ENCODE measurements around the gene RNGTT.
"Not testable (repeated sequence)": the region's sequence is repeated elsewhere in the genome, so short reads cannot be mapped to it uniquely, and the experiment has no call there.

RNGTT gene

DNA sequence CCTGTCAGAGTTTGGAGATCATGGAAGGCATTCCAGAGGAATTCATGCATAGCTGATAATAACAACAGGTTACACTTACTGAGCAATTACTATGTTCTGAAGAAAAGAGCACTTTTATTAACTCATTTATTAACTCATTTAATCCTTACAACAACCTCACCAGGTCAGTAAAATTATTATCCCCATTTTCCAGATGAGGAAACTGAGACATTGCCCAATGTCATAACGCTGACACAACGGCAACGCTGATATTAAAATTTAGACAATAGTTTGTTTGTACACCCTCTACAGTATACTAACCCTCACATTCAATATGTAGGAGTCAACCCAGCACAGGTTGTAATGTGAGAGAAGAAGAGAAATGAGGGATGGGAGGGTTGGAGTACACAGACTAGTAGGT lies 105.0 kb downstream of the RNGTT start:
- DNase-seq = no peak

DNA sequence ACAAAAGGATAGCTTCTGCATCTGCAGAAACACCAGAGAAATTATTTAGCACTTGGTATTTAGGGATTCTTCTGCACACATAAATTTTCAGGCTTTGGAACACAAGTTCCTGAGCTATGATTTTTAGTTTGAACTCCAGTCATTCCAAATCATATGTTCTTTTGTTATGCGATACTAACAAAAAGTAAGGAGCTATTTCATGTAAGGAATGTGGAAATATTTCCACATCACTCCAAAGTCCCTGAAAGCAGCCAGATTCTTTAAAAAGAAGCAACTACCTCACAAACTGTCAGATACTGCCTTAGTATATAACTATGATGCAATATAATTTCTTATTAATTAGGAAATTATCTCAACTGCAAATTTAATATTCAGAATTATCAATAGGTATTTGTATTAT lies 106.9 kb downstream of the RNGTT start:
- DNase-seq = no peak

DNA sequence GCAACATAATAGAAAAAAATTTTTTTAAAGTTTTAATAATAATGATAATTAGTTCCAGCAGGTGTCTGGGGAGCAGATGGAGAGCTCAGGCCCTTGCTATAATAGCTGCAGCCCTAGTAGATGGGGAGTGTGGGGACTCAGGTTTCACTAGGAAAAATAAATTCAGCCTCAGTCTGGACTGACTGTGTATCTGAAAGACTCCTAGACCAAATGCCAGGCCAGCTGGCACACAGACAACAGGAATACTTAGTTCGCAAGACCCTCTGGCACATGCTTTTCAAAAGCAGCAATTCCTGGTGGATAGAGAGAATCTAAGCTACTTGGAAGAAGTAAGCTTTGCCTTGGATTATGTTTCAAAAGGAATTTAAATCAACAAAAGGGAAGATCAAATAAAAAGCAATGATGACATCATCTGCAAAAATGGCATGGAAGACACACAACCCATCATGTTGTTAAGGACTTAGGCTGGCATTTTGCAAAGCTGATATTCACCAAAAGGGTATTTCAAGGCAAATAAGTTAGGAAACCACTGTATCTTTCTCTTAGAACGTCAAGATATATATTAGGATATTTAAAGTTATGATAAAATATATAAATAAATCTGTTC lies 107.8 kb downstream of the RNGTT start:
- no peak for DNase-seq

DNA sequence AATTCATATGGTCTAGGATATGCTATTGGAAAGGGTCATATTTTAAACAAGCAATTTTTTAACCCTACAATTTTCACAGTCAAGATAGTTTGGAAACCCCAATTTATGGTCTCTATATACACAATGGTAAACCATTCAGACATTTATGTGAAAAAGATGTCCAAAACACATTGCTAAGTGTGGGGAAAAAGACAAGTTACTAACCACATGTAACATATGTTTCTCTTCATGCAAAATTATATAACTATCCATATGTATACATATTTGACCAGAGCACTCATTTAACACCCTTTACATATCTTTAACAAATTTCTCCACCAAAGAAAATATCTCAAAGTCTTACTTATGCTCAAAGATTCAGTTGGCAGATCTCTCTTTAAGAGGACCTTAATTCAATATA lies 110.6 kb downstream of the RNGTT start:
- DNase-seq = no peak

DNA sequence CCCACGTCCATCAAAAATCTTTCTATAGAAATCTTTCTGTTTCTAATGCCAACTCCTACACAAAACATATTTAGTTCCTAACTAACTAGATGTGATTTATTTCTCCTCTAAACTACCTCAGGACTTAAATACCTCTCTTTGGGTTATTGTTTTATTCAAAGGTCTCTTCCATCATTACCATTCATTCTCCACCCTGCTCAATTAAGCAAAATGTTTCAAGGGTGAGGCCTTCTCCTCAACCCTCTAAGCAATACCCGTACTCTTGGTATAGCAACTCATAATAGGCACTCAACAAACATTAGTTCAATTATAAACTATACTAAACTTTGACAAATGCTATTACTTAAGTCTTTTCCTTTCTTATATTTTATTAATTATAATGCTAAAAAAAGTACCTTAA lies 111.4 kb downstream of the RNGTT start:
- DNase-seq = no peak

DNA sequence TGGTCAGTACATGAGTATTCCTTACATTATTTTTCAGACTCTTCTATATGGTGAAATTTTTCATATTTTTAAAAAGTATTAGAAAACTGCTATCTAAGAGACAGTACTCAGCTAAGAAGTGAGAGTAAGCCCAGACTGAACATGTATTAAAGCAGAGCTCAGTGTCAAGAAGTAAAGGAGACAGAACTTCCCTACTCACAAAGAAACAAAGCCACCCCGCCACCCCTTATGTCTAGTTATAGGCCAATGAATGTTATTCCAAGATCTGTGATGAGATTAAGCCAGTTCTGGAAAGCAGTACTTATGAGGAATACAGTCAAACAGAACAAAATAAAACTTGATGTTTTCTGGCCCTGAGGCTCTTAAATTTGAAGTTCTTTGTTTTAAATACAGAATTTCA lies 114.5 kb downstream of the RNGTT start:
- no peak for DNase-seq

DNA sequence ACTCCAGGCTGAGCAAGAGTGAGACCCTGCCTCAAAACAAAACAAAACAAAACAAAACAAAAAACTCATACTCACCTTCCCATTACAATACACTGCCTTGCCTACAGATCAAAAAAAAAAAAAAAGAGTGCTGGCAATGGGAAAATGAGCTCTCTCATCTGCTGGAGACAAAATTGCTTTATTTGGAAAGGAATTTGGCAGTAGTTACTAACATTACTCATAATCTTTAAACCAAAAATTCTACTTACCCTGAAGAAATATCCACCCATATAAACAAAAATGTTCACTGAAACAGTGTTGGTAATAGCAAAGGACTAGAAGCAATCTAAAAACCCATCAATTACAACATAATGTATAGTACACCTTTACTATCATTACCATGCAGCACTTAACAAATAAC lies 120.4 kb downstream of the RNGTT start:
- DNase-seq = no peak

DNA sequence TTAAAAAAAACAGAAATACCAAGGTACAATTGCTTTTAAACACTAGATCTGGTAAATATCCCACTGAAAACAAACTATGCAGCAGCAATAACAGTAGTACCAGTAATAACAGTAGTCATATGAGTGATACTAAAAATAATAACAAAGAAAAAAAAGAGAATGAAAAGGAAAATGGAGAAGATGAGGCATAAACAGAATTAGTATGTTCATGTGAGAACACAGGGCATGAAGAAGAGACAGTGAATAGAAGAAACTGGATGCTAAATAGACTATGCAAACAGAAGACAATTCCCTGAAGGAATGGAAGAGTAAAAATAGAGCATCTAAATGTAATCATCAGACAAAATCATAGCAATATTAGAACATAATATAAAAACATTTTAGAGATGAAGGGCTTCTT lies 121.1 kb downstream of the RNGTT start:
- DNase-seq = no peak

DNA sequence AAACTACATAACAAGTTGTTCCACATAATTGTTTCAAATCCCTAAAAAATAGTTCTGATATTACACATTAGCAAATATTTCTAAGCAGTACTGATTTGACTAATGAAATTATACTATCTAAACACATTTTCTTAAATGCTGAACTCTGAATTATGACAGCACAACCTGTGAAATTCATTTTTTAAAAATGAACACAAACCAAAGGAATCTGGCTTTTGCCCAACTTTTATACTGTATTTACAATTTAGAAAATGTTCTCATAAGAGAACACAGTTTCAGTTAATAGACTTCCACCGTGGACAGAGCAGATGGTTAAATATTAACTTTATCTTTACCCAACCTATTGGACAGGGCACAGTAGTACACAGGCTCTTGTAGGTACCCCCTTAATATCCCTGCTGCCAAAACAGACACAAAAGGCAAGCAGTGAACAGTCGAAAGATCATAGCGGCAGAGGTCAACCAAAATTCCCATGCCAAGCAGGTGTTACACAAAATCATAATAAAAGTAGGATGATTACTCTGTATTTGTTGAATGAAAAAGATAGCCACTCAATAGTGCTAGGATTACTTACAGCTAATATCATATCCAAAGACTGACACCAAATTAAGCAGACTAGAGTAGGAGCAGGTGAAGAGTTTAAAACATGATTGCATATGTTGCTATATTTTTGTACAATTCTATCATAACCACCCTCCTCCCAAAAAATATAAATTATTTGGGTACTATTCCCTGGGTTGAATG lies 122.5 kb downstream of the RNGTT start:
- no peak for DNase-seq

DNA sequence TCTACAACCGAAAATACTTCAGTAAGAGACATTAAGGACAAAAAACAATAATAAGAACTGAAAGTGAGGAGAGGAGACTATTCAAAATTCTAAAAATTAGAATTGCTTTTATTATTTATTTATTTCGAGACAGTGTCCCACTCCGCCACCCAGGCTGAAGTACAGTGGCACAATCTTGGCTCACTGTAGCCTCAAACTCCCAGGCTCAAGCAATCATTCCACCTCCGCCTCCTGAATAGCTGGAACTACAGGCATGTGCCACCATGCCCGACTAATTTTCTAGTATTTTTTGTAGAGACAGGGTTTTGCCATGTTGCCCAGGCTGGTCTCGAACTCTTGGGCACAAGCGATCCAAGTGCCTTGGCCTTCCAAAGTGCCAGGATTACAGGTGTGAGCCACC lies 123.1 kb downstream of the RNGTT start:
- no peak for DNase-seq

DNA sequence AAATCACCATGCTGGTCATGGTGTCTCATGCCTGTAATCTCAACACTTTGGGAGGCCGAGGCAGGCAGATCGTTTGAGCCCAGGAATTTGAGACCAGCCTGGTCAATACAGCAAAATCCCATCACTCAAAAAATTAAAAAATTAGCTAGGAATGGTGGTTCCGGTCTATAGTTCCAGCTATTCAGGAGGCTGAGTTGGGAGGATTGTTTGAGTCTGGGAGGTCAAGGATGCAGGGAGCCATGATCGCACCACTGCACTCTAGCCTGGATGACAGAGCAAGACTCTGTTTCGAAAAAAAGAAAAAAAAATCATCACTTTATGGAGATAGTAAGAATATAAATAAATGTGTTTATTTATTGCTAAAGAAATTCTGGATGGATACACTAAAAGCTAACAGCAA lies 124.1 kb downstream of the RNGTT start:
- no peak for DNase-seq

DNA sequence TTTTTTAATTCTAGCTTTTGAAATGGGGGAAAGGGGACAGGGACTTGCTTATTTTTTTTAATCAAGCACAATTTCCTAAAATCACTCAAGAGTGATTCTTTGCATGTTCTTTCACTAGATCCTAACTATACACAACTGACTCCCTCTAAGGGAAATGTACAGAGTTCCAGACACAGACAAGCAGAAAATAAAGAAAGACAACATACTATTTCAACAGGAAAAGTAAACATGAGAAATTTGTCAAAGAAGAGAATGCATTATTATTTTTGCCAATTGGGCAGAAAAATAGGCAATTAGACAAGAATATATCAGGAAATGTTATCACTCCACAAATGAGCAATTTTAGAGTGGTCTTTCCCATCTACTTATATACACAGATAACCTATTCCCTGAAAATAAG lies 128.2 kb downstream of the RNGTT start:
- no peak for DNase-seq

DNA sequence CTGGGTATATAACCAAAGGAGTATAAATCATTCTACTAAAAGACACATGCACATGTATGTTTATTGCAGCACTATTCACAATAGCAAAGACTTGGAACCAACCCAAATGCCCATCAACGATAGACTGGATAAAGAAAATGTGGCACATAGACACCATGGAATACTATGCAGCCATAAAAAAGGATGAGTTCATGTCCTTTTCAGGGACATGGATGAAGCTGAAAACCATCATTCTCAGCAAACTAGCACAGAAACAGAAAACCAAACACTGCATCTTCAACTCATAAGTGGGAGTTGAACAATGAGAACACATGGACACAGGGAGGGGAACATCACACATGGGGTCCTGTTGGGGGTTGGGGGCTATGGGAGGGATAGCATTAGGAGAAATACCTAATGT lies 130.3 kb downstream of the RNGTT start:
- not testable (repeated sequence) for DNase-seq

DNA sequence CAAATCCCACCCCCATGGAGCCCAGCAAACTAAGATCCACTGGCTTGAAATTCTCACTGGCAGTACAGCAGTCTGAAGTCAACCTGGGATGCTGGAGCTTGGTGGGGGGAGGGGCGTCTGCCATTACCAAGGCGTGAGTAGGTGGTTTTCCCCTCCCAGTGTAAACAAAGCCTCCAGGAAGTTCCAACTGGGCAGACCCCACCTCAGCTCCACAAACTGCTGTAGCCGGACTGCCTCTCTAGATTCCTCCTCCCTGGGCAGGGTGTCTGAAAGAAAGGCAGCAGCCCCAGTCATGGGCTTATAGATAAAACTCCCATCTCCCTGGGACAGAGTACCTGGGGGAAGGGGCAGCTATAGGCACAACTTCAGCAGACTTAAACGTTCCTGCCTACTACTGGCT lies 135.8 kb downstream of the RNGTT start:
- not testable (repeated sequence) for DNase-seq

DNA sequence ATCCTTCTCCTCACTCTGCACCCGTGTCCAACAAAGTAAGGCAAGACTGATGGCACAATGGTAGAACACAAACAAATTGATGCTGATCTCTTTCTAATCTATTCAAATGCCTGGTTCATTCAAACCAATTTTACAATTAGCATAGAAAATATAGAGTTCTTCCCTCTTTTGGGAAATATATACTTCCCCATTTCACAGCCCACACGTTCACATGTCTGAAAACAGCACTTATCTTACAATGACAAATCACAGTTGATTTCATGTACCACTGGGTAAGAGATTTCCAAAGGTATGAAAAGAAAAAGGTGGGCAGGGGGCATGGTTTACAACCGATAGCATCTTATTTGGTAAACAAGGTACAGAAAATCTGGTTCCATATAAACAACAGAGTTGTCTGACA lies 137.6 kb downstream of the RNGTT start:
- DNase-seq = no peak

DNA sequence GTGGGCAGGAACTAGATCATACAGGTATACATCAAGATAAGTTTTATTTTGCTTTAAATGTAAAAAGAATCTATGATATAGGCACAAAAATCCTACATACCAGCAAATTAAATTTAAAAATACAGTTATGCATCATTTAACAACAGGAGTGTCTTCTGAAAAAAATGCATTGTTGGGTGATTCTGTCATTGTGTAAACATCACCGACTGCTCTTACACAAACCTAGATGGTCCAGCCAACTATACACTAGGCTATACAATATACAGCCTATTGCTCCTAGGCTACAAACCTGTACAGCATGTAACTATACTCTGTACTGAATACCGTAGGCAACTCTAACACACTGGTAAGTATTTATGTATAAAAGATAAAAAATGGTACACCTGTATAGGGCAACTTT lies 139.4 kb downstream of the RNGTT start:
- DNase-seq = no peak

DNA sequence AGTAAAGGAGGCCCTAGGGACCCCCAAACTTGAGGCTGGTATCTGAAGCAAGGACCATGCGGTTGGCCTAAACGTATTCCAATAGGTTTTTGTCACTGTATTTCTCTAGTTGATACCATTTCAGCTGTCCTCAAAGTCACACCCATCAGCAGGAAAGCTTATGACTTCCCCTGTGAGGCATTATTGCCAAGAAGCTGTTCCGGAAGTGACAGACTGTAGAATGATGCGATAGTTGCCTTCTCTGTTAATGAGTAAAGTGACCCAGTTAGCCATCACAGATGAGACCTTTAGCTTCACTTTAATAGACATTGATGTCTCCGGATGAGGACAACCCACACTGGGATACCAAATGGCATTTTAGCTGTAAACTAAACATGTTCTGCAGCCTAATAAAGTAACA lies 147.9 kb downstream of the RNGTT start:
- no peak for DNase-seq

DNA sequence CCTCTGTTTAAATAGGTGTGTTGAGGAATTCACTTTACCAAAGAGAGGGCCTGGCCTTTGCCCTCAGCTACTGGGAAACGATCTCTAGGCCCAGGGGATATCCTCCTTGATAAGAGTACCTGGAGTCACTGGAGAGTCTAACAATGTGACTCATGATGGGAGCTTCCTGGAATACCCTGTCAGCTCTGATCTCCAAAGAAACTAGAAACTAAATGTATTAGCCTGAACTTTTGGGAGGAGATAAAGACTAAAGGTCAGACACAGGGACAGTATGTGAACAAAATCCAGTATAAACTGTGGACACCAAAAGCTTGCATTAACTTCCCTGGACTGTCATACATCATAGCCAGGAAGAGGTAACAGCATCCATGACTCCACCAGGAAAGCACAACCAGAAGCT lies 148.5 kb downstream of the RNGTT start:
- DNase-seq = no peak

DNA sequence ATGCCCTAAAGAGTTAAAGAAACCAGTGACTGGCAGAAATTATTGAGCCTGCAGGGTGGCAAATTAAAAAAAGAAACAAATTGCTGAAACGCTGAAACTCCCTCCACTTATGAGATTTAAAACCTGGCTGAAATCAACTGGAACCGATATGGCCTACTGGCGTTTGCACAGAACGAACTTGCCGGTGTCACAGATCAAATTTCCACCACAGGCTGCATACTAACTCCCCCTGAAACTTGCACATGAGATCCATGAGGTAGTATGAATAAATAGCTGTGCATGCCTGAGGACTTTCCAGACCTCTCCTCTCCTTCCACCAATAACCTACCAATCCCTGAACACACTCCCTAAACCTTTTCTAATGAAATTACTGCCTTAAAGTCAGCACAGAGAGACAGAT lies 150.4 kb downstream of the RNGTT start:
- no peak for DNase-seq

DNA sequence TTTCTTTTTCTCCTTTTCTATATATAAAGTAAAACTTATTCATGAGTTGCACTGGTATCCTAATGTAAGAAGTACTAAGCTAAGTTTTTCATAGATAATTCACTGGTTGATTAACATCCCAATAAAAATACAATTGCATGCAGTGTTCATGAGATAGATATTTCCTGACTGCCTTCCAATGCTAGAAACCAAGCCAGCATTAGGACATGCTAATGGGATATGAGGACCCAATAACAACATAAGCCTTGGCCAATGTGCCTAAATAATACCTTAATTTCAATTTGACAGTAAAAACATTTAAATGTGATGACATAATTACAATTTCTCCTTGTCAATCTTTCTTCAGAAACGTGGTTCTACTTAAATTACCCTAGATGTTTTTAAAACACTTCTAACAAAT lies 152.7 kb downstream of the RNGTT start:
- DNase-seq = no peak

DNA sequence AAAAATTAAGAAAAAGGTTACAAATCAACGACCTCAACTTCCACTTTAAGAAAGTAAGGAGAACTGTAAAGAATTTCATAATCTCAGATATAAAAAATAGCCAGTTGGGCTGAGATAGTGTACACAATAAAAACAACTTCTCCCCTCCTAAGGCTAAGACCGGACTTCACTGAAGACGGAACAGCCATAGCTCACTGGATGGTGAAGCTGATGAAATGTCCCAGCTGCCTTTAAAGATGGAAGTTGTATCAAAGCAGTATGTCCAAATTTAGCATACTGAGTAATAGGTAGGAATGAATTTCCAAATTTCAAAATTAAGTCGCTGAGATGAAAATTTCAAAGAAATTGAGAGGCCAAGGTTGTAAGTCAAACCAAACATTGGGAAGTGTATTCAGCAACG lies 153.3 kb downstream of the RNGTT start:
- no peak for DNase-seq

DNA sequence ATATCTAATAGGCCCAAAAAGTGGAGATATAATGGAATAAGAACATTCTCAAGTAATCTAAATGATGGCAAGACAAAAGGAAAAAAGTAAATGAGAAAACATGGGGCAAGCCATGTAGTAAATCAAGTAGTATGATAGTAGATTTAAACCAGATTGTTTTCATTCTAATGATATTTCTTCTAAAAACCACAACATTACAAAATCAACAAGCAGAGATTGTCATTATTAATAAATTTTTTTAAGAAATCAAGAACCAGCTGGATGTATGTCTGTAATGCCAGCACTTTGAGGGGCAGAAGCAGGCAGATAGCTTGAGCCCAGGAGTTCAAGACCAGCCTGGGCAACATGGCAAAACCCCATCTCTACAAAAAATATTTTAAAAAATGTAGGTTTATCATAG lies 155.0 kb downstream of the RNGTT start:
- no peak for DNase-seq

DNA sequence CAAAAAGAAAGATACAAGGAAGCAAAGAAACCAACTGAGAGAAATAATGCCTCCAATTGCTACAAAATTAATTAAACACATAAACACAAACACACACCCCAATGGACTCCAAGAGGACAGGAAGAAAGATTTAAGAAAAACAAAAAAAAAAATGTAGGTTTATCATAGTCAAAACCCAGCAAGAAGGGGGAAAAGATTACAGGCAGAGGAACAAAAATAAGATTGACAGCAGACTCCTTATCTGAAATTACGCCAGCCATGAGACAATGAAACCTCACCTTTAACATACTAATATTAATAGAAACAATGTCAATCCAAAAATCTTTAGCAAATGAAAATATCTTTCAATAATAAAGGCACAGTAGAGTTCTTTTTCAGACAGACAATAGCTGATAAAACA lies 155.8 kb downstream of the RNGTT start:
- DNase-seq = no peak

DNA sequence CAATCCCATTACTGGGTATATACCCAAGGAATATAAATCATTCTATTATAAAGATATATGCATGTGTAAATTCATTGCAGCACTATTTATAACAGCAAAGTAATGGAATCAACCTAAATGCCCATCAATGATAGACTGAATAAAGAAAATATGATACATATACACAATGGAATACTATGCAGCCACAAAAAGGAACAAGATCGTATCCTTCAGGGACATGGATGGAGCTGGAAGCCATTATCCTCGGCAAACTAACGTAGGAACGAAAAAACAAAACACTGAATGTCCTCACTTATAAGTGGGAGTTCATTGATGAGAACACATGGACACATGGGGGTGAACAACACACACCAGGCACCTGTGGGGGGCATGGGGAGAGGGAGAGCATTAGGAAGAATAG lies 156.7 kb downstream of the RNGTT start:
- no peak for DNase-seq

DNA sequence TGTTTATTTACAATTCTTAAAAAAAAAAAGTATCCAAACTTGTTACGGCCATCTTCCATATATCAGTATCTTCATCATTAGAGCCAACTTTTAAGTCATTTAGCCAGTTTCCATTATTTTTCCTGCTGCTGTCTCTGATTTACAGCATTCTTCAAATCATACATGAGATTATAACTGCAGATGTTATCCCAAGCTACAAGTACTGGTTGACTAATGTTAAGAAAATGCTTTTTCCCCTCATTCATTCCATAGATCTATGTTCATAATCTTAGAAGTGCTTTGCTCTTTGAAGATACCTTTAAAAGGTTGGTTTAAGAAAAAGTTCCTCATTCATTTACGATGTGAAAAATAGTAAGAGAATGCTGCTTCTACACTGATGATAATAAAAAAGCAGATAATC lies 158.7 kb downstream of the RNGTT start:
- no peak for DNase-seq
